Skeletal muscle satellite cell (primary cell): ENCODE data around the gene UBA7.
"Not testable (repeated sequence)": the region's sequence is repeated elsewhere in the genome, so short reads cannot be mapped to it uniquely, and the experiment has no call there.

Experiments
- H3K27me3 ChIP-seq: 2 replicates; pipeline ENCODE4 v1.7.0; 2013; ENCODE audit warnings: low read length; ENCODE audit not compliant: control insufficient read depth, insufficient read depth
- H3K36me3 ChIP-seq: 2 replicates; pipeline ENCODE4 v1.7.0; 2013; ENCODE audit warnings: mild to moderate bottlenecking, control low read depth, low read length; ENCODE audit not compliant: insufficient read depth
- H3K4me1 ChIP-seq: 2 replicates; pipeline ENCODE4 v1.7.0; 2013; ENCODE audit warnings: low read length; ENCODE audit not compliant: control insufficient read depth, insufficient read depth
- H3K4me2 ChIP-seq: 2 replicates; pipeline ENCODE4 v1.7.0; 2013; ENCODE audit warnings: mild to moderate bottlenecking, low read length
- H3K4me3 ChIP-seq: 2 replicates; pipeline ENCODE4 v1.7.0; 2013; ENCODE audit warnings: low read length
- H3K9ac ChIP-seq: 2 replicates; pipeline ENCODE4 v1.7.0; 2013; ENCODE audit warnings: mild to moderate bottlenecking, low read depth, low read length, moderate library complexity
- H3K9me3 ChIP-seq: replicated peaks from 2 replicates; pipeline ENCODE4 v1.7.0; 2013; ENCODE audit warnings: mild to moderate bottlenecking, control low read depth, low read length

Gene UBA7

DNA sequence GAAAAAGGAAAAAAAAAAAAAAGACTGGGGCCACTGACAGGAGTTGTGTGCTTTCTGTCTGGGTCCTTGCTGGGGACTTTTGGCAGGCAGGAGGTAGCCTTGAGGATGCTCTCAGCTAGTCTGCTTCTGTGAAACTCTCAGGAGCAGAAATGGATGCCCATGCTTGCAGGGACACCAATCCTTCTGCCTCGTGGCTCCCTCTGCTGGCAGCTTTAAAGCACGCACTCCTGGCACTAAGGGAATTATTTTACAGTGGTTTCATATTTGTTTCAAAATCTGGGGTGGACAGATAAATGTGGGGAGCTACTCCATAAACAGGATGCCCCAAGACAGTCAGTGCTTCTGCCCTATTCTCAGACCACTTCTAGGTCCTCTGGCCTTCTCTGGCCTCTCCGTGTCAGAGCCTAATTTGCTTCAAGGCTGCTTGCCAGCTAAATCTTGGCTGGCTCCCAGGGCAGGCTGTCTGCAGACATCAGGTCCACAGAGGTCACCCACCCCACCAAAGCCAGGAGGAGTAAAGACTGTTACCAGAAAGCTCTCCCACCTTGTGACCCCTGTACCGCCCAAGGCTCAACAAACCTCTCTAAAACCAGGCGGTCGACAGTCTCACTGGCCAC is 25.5 kb upstream of the UBA7 start:
- Histone ChIP-seq H3K36me3 (no peaks in the 10 kb centered on the region), H3K9ac (no peak overlapping the region), H3K4me2 (no peak overlapping the region), H3K4me3 (no peak overlapping the region), H3K9me3 (no peaks in the 10 kb centered on the region), H3K4me1 (peaks cover 3% of the 10 kb centered on the region), H3K27me3 (no peaks in the 10 kb centered on the region)

DNA sequence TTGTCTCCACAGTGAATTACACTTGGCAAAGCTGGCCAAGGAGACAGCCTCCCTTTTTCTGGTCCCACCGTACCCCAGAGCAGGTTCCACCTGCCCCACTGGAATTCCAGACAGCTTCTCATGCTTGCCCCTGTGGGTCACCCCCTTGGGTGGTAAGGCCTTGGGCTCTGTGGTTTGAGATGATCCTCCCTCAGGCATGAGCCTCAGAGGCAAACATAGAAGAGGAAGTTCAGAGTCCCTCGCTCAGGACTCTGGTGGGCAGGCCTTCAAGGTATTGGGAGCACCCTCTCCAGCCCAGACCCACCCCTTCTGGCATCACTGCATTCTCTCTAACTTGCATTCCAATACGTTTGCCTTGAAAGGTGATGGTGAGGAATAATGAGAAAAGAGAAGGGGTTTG is 17.6 kb upstream of the UBA7 start:
- peaks cover 10% of the 10 kb centered on the region for H3K36me3 ChIP-seq

DNA sequence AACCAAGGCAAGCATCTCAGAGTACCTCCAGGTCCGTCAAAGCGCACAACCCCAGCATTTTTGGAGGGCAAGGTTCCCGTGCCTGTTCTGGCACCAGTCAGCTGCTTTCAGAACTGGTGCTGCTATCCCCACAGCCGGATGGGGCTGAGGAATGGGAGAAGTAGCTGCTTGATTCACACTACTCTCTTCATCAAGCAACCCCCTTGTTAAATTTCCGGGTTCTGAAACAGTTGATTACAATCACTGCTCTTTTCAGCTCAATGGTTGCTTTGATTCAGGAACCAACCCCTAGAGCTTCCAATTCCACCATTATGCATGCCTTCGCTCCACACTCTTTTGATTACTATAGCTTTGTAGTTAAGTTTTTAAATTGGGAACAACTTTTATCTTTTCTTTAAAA is 12.3 kb upstream of the UBA7 start:
- H3K4me3 ChIP-seq: no peak overlapping the region
- peaks cover 3% of the 10 kb centered on the region for H3K36me3 ChIP-seq
- H3K4me2 ChIP-seq: no peak overlapping the region
- no peaks in the 10 kb centered on the region for H3K9me3 ChIP-seq
- H3K9ac ChIP-seq: no peak overlapping the region
- no peaks in the 10 kb centered on the region for H3K27me3 ChIP-seq
- no peaks in the 10 kb centered on the region for H3K4me1 ChIP-seq

More for the DNA sequence above, 17.6 kb upstream of the UBA7 start:
- Histone ChIP-seq H3K4me3 (no peak overlapping the region), H3K9ac (no peak overlapping the region), H3K27me3 (no peaks in the 10 kb centered on the region), H3K4me1 (no peaks in the 10 kb centered on the region), H3K9me3 (no peaks in the 10 kb centered on the region), H3K4me2 (no peak overlapping the region)

DNA sequence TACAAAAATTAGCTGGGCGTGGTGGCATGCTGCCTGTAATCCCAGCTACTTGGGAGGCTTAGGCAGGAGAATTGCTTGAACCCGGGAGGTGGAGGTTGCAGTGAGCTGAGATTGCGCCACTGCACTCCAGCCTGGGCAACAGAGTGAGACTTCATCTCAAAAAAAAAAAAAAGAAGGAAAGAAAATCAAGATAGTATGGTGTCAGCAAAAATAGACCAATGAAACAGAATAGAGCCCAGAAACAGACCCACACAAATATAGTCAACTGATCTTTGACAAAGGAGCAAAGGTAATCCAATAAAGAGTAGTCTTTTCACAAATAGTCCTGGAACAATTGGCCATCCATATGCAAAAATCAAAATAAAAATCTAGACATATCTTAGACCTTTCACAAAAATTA is 9.4 kb upstream of the UBA7 start:
- not testable (repeated sequence) for H3K4me1 ChIP-seq, H3K4me3 ChIP-seq, H3K27me3 ChIP-seq, H3K4me2 ChIP-seq, H3K36me3 ChIP-seq, H3K9ac ChIP-seq, H3K9me3 ChIP-seq

GRCh38 chr3:49812916-49813496 is 747 bp downstream of the UBA7 start:
- H3K4me2 ChIP-seq: peak overlapping the region; percentile 91
- H3K4me1 ChIP-seq: peaks cover 12% of the 10 kb centered on the region
- peak overlapping the region; percentile 70 for H3K4me3 ChIP-seq
- peak overlapping the region; percentile 70 for H3K9ac ChIP-seq
- H3K27me3 ChIP-seq: no peaks in the 10 kb centered on the region
- no peaks in the 10 kb centered on the region for H3K36me3 ChIP-seq
- H3K9me3 ChIP-seq: no peaks in the 10 kb centered on the region

DNA sequence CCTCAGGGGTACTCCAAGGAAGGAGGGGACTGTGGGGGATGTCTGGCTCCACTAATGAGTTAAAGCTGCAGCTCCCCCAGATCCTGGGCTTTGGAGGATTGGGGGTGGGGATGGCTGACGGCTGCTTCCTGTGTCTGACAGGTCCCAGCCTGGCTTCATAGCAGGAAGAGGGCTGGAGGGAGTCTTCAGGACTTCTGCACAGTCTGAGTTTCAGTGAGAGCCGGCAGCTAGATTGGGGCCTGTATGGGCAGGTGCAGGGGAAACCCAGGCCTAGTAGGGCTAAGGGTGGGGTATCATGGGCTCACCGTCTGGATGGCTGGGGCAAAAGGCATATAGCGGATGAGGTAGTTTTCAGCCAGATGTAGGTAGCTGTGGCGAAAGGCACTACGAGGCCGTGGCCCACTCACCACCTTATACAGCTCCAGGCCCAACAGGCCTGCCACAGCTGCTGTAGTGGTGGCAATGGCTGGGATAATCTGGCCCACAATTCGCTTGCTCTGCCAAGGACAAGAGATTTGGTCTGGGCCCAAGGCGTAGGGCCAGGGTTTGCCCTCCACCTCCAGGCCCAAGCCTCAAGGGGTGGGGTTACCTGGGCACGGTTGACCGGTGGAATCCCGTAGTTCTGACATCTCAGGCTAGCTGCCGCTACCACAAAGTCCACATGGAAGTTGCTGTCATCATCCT is 6.2 kb downstream of the UBA7 start:
- no peaks in the 10 kb centered on the region for H3K9me3 ChIP-seq
- no peaks in the 10 kb centered on the region for H3K36me3 ChIP-seq
- no peak overlapping the region for H3K4me3 ChIP-seq
- H3K9ac ChIP-seq: no peak overlapping the region
- H3K27me3 ChIP-seq: no peaks in the 10 kb centered on the region
- no peak overlapping the region for H3K4me2 ChIP-seq
- peaks cover 20% of the 10 kb centered on the region for H3K4me1 ChIP-seq

- Histone ChIP-seq H3K4me1 (peaks cover 20% of the 10 kb centered on the region), H3K4me2 (no peak overlapping the region), H3K4me3 (no peak overlapping the region), H3K9me3 (no peaks in the 10 kb centered on the region), H3K9ac (no peak overlapping the region), H3K36me3 (no peaks in the 10 kb centered on the region), H3K27me3 (no peaks in the 10 kb centered on the region)
These were observed 6.9 kb downstream of the UBA7 start for GRCh38 chr3:49806850-49807249.

DNA sequence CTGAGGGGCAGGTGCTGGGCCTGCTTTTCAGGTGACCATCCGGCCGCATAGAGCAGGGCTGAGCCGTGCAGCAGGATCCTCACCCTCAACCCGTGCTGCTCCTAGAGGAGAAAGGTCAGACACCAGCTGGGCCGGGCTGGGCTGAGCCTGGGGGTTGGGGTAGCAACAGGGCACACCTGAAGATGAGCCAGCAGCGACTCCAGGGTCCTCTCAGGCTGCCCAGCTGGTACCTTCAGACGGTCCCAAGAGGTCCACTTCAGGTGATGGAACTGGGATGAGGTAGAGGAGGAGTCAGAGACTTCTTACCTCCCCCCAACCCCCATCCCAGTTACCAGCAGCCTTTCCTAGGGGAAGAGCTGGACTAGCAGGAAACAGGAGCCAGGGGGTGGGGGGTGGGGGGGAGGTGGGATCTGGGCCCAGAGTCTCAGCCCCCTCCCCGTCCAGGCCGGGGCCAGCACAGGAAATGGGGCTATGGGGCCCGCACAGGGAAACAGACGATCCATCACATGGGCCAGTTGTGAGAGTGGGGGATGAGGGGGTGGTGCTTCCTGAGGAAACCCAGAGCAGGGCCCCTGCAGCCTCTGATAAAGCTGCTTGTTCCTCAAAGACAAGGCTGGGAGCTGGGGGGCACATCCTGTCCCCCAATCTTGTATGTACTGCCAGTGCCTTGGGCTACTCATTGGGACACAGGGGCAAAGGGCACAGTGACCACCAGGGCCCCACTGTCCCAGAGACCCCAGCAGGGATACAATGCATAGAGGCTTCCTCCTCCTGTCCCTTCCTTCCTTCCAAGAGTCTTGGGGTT is 7.7 kb downstream of the UBA7 start:
- peak overlapping the region; percentile 8 for H3K4me2 ChIP-seq
- H3K4me3 ChIP-seq: no peak overlapping the region
- H3K9ac ChIP-seq: no peak overlapping the region
- H3K9me3 ChIP-seq: no peaks in the 10 kb centered on the region
- H3K36me3 ChIP-seq: no peaks in the 10 kb centered on the region
- H3K4me1 ChIP-seq: peaks cover 20% of the 10 kb centered on the region
- no peaks in the 10 kb centered on the region for H3K27me3 ChIP-seq

DNA sequence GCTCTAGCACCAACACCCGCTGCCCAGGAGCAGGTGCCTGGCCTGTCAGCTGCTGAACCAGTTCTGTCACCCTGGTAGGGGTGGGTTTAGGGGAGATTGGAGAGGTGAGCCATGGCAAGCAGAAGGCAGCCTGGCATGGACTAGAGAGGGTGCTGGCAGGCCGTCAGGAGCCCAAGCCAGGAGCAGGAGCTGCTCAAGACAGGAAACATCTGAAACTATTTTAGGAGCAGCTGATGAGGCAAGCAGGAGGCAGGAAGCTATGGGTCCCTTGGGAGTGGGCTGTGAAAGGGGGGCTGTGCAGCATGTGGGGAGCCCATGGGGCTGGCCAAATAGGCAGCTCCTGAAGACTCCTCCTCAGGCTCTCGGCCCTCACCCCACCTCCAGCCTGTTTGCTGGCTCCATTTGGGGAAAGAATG is 8.4 kb downstream of the UBA7 start:
- no peaks in the 10 kb centered on the region for H3K36me3 ChIP-seq
- H3K4me2 ChIP-seq: peak overlapping the region; percentile 8
- H3K4me1 ChIP-seq: peaks cover 20% of the 10 kb centered on the region
- no peaks in the 10 kb centered on the region for H3K27me3 ChIP-seq
- no peak overlapping the region for H3K4me3 ChIP-seq
- no peak overlapping the region for H3K9ac ChIP-seq
- no peaks in the 10 kb centered on the region for H3K9me3 ChIP-seq

DNA sequence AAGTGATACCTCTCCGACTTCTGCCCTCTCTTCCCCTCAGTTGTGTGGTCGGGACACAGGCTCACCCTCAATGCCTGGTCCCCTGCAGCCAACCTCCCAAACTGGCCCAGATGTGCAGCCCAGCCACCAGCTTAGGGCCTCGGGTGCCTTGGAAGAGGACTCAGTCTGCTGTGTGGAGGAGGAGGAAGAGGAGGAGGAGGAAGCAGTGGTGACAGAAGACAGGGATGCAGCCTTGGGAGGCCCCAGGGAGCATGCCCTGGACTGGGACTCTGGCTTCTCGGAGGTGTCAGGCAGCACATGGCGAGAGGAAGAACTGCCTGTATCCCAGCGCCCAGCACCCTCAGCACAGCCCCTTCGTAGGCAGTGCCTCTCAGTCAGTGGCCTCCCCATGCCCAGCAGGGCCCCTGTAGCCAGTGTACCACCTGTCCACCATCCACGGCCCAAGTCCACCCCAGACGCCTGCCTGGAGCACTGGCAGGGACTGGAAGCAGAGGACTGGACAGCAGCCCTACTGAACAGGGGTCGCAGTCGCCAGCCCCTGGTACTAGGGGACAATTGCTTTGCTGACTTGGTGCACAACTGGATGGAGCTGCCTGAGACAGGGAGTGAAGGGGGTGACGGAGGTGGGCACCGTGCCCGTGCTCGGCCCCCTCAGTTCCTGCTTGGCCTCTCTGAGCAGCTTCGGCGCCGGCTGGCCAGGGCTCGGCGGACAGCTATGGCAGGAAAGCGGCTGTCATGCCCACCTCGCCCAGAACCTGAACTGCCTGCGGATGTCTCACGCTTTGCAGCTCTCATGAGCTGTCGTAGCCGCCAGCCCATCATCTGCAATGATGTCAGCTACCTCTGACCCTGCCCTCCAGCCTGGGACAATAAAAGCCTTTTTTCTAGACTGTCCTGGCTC is 9.4 kb downstream of the UBA7 start:
- Histone ChIP-seq H3K4me2 (peak overlapping the region; percentile 98), H3K27me3 (no peaks in the 10 kb centered on the region), H3K36me3 (no peaks in the 10 kb centered on the region), H3K4me3 (peak overlapping the region; percentile 87), H3K4me1 (peaks cover 26% of the 10 kb centered on the region), H3K9me3 (no peaks in the 10 kb centered on the region), H3K9ac (peak overlapping the region; percentile 80)
